Stimulated activated CD8-positive, alpha-beta memory T cell treated with anti-CD3 and anti-CD28 coated beads, Interleukin-2, amount 100 ng/mL, for 48 hours (primary cell): Measurements from ENCODE around the gene EN1.

Experiments used
- DNase-seq, 2 donors: peaks; one replicate each; pipeline ENCODE4 v3.0.0-alpha.2; 2020; ENCODE audit warnings: low read depth in 2 of 2

EN1 gene

GRCh38 chr2:118843483-118844132 lies 3.8 kb downstream of the EN1 start:
- DNase-seq, result no peak

DNA sequence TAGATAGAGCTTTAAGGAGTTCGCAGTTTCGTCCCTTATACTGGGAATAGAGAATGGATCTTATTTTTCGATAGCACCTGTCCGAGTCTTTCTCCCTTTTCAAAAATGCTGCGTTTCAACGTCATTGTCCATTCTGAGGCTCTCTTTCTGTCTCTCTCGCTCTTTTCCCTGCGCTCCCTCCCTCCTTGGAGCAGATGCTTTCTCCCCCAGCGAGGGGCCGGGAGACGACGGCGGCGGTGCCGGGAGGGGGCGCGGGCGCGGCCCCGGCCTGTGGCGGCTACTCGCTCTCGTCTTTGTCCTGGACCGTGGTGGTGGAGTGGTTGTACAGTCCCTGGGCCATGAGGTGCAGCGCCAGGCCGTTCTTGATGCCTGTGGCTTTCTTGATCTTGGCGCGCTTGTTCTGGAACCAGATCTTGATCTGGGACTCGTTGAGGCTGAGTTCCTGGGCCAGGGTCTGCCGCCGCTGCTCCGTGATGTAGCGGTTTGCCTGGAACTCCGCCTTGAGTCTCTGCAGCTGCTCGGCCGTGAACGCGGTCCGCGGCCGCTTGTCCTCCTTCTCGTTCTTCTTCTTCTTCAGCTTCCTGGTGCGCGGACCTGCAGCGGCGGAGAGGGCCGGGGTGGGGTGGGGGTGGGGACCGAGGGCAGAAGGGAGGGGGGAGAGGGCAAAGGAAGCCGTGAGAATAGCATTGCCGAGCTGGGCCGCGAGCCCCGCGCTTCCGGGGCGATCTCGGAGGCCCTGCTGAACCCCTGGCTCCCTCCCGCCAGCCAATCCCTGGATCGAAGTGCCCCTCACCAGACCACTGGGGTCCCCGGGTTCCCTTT lies 4.6 kb downstream of the EN1 start:
- DNase-seq, result no peak

DNA sequence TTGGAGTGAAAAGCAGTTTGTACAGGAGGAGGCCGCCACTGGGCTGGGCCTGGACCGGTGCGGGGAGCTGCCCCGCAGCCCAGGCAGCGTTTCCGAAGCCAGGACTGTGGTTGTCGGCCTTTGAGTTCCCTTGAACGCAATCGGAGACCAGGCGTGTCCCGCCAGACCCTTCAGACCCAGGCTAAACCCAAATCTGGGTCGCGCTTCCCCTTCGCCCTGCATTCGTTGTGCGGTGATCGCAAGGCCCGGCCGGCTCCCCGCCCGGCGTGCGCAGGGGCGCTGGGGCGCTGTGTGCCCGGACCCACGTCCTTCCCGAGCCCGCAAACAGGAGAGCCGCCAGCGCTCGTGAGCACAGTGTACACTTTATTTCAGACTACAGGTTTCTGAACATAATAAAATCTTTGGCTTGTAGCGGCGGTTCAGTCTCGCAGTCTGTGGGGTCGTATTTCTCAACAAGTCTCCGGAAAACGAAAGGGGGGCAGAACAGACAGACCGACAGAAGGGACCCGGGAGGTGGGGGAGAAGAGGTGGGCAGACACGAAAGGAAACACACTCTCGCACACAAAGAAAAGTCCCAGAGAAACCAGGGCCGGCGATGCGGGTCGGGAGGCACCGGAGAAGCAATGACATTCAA lies 5.5 kb downstream of the EN1 start:
- DNase-seq, result no peak

DNA sequence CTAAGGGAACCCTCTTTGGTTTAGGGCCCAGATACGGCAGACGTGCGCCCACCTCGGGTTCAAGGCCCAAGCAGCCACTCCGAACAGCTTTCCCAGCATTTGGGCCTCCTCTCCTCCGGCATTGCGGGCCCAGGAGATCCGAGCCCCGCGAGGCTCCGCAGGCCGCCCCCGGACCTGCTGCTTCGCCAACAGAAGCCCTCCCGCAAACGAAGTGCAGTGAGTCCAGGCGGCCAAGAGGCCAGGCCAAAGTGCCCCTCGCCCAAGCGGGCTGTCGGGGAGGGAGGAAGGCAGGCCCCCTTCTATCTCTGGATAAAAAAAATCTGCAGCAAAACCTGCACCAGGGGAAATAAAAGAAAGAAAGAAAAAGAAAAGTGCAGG lies 6.0 kb downstream of the EN1 start:
- DNase-seq, result no peak

DNA sequence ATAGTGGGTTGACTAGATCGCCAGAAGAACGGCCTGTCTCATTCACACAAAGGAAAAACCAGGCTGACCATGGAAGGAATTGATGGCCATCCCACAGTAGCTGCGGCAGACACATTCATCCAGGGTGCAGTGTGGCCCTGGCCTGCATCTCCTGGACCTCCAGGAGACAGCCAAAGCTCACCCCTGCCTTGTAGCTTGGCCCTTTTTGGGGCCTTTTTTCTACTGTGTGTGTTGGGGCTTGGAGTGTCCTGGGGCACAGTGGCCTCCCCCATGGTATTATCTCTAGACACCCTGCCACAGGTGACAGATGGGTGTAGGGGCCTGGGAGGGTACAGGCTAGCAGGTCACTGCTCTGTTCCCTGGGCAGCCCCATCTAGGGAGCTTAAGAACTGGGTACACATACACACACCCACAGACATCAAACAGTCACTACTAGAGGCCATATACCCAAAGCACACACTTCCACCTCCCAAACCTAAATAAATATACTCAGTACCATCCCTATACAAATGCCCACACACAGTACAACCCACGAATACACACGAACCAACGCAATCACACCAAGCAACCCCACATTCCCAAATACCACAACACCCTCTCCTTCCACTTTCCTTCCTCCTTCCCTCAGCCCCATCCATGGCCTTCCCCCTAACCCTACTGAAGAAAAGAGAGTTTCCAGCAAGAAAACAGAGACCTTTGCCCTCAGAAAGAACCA lies 8.6 kb downstream of the EN1 start:
- DNase-seq, result no peak

GRCh38 chr2:118837621-118838020 lies 9.8 kb downstream of the EN1 start:
- DNase-seq, result no peak

DNA sequence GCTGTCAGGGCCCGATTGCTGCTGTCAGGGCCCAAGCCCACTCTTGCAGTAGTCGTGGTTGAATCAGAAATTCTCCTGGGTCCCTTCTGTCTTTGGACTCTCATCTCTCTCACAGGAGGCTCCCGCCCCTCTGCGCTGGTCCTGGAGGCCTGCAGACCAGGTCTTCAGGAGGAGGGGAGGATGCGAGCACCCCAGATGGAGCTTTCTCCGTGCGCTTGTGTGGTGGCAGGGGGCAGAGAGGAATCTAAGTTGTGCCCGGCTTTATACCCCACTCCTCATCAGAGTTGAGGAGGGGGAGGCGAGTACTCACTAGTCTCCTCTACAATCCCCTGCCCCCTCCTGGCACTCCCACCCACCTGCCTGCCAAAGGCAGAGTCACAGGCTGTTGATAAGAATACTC lies 10.4 kb downstream of the EN1 start:
- DNase-seq, result no peak

DNA sequence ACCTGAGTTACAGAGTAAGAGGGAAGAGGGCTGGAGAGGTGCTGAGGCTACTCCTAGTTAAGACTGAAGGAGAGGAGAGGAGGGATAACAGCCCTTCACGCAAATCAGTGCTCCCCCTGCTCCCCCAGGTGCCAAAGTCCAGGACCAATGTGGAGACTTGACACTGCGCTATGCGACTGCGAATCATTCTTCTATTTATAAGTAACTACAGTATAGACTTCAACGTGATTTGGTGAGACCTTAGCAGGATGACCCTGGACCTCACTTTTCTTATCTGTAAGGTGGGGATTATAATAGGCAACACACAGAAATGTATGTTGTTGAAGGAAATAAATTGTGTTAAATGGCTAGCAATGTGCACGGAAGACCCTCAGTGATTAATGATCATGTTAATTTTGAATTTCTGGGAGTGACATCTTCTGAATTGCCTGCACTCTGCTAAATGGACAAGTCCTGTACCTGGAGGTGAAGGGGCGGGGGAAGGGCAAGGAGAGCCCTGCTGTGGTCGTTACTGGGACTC lies 11.0 kb downstream of the EN1 start:
- no peak for DNase-seq

DNA sequence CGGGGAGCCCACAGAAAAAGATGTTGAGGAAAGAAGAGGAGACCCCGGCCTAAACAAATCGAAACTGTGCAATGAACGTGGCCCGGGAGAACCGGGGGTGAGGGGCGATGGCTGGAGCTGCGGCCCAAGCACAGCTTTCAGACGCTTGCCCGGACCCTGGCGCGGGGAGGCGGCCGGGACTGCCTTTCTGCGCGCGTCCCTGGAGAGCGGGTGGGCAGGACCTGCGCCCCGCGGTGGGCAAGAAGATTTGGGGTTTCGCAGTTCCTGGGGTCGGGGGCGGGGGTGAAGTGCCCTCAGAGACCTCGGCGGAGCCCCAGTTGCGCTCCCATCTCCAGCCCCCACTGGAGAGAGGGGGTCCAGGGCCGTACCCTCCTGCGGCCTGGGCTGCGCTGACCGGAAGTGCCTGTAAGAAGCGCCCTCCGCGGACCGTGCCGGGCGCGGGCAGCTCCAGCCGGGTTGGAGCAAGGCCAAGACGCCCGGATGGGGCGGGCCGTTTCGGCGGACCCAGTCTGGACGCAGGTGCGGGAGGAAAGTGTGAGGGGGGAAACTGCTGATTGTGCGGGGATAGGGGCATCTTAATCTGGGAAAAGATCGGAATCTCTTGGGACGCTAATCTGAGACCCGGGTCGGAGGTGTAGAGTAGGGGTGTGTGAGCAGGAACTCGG lies 11.6 kb downstream of the EN1 start:
- DNase-seq, result no peak

- no peak for DNase-seq
Observed at GRCh38 chr2:118834901-118835745, 12.3 kb downstream of the EN1 start.

DNA sequence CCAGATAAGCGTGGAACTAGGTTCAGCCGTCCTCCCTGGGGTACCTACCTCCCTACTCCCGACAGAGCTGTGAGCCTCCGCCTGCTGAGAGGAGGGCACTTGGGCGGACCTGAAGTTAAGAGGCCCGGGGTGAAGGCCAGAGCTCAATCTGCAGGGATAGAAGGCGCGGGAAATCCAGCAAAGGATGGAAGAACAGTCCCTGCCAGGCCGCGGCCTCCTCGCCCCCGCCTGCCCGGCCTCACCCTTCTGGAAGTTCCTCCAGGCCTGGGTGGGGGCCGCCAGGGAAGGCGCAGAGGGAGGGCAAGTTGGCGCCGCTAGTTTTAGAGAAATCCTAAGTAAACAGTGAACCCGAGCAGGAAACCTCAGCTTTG lies 13.0 kb downstream of the EN1 start:
- DNase-seq, result no peak

DNA sequence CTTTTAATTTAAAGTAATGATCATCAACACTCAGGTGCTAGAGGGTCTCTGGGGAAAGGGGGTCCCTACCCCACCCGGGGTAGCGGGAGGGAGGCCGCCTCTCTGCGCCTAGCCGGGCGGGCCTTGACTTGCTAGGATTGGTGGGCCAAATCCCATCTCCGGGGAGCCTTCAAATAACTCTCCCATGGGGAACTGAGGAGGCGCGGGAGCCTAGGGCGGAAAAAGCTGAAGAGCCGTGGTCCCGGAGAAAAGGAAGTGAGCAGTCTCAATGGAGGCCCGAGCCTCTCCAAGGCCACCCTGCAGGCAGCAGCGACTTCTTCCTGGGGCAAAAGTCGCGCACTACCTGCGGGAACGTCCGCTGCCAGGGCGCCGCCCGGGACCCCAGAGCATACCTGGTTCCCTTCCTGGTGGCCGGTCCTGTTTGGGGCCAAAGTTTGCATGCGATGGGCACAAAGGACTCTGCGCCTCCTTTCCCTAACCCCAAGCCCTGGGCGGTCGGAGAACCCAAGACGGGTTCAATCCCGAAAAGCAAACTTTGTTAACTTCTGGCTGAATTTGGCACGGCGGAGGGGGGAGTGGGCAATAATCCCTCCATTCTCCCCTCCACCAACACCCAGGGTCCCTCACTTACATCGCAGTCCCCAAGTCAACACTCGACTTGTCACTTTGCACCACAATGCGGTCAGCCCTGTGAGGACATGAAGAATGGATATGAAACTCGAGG lies 13.6 kb downstream of the EN1 start:
- no peak for DNase-seq

GRCh38 chr2:118832791-118833715 lies 14.4 kb downstream of the EN1 start:
- DNase-seq, result no peak

DNA sequence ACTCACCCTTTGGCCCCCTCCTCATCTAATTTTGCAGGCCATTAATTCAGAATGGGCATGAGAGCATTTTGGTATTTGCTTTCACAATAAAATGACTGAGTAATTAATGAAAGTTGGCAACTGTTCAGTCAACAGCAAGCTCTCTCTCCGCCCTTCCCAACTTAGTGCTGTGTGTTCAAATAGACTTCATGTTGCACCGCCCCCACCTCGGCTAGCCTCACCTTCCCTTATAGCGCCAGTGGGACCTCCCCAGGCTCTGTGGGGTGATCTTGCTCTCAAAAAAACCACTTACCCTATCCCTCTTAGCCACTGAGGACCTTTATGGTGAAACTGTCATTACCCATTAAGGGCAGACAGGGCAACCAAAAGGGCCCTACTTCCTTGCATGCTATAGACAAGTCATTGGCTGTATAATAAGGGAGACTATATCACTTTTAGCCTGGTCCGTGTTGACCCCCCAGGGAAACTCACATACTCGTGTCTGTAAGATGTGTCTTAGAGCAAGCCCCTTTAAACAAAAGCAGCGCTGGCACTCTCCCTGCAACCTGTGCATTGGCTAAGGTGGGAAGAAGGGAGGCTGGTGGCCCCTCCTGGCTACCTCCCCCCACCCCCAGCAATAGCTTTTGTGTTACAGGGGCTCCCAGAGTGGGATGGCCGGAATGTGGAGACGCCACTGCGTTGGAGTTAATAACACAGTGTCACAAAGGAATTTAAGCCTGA lies 15.2 kb downstream of the EN1 start:
- no peak for DNase-seq

DNA sequence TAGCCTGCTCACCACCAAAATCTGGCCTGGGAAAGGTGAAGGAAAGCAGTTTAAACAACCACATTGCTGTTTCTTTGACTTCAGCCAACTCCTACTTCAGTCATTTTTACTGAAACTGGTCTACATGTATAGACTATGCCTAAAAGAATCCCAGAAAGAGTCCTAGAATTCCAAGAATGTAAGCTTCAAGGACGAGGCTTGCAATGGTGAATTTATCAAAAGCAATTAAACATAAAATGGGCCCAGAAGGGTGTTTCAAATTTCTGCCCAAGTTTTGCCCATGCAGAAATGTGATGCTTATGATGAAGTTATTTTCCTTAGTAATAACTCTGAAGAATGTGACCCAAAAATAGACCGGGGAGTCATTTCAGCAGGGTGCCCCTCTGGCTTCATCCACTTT lies 16.6 kb downstream of the EN1 start:
- DNase-seq, result no peak

DNA sequence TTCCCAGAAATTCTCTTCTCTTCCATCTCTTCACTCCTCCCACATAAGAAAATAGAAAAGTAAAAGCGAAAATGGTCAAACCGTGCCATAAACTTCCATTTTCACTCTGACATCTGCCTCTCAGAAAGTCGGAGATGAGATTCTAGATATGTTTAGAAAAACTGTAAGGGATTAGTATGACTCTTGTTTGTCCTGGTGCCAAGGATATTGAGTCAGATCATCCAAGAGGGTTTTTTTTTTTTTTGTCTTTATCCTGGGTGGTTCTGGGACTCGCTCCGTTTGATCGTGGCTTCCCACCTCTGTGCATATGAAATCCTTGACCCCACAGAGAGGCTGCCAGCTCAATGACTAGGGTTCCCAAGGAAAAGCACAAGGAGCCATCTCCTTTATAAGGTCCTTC lies 17.3 kb downstream of the EN1 start:
- no peak for DNase-seq

GRCh38 chr2:118826093-118826492 lies 21.4 kb downstream of the EN1 start:
- DNase-seq, result no peak

DNA sequence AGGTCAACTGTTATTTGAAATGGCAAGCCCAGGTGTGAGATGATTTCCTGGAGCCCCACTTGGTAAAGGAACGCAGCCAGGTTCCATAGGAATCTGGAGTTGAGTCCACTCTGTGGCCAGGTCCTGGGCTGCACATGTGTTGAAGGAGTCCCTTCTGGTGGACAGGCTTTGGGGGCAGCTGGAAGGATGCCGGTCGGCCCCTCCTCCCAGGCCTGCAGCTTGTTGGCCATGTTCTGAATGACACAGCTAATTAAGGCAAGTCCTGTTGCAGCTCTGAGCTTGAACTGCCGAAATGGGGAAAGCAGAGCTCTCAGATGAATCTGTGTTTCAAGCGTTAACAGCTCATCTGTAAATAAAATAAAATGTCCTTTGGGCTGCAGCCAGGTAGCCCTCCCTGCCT lies 23.8 kb downstream of the EN1 start:
- no peak for DNase-seq
